K562 (cell line): ENCODE measurements around the gene LPXN. TPM values are rescaled to one million over a fixed set of nuclear protein-coding genes. Genes with fewer than 3 reads are reported as not detected.

Experiments used
- CHCHD3 ChIP-seq: fragments of 250-450 bp; sonication (Bioruptor Pico); IDR thresholded peaks from 2 replicates; pipeline ENCODE4 v2.1.2; 2022; ENCODE audit warnings: mild to moderate bottlenecking
- DPF2 ChIP-seq: fragments of 450-650 bp; IDR thresholded peaks from 2 replicates; pipeline ENCODE4 v1.6.1; 2016
- EGR1 ChIP-seq: fragments of 450-650 bp; conservative IDR thresholded peaks from 2 replicates; pipeline ENCODE4 v1.6.1; 2017; ENCODE audit warnings: mild to moderate bottlenecking
- ELF1 ChIP-seq: fragments of 200-800 bp; sonication (Bioruptor generic); IDR thresholded peaks from 2 replicates; pipeline ENCODE4 v1.6.1; 2016; ENCODE audit warnings: missing genetic modification characterization, missing compliant biosample characterization
- EP300 ChIP-seq: IDR thresholded peaks from 2 replicates; pipeline ENCODE4 v1.6.1; 2012; ENCODE audit warnings: low read length, improper control_type of control experiment
- ETV1 ChIP-seq: fragments of 450-650 bp; conservative IDR thresholded peaks from 2 replicates; pipeline ENCODE4 v1.6.1; 2016; ENCODE audit warnings: missing genetic modification characterization, control low read depth, low read depth, missing compliant biosample characterization
- FOSL1 ChIP-seq: fragments of 200-800 bp; sonication (Bioruptor generic); conservative IDR thresholded peaks from 2 replicates; pipeline ENCODE4 v1.6.1; 2016; ENCODE audit warnings: missing genetic modification characterization, missing compliant biosample characterization
- GABPB1 ChIP-seq: sonication (generic); formaldehyde crosslinking; IDR thresholded peaks from 2 replicates; pipeline ENCODE4 v1.8.0; 2022; ENCODE audit warnings: mild to moderate bottlenecking, missing genetic modification reagents
- HDAC8 ChIP-seq: fragments of 450-650 bp; IDR thresholded peaks from 2 replicates; pipeline ENCODE4 v1.6.1; 2016; ENCODE audit warnings: mild to moderate bottlenecking, missing genetic modification characterization, moderate library complexity, missing compliant biosample characterization
- HNRNPLL ChIP-seq: fragments of 200-400 bp; formaldehyde crosslinking; IDR thresholded peaks from 2 replicates; pipeline ENCODE4 v1.6.1; 2017; ENCODE audit warnings: low read length, low read depth, mild to moderate bottlenecking; ENCODE audit not compliant: poor library complexity, severe bottlenecking
- KDM5B ChIP-seq: fragments of 200-600 bp; sonication (generic); IDR thresholded peaks from 2 replicates; pipeline ENCODE4 v1.6.1; 2012; ENCODE audit warnings: low read depth, mild to moderate bottlenecking, moderate library complexity, low read length, control low read depth, inconsistent platforms; ENCODE audit not compliant: insufficient replicate concordance
- MLX ChIP-seq, 2 experiments: fragments of 450-650 bp in 1 of 2; sonication (generic) in 1 of 2; formaldehyde crosslinking; conservative IDR thresholded peaks; 2 replicates each; pipeline versions ENCODE4 v1.4.0 to v1.8.1; 2020 to 2022; ENCODE audit warnings: mild to moderate bottlenecking in 1 of 2, missing genetic modification reagents in 1 of 2
- SIX5 ChIP-seq, 2 experiments: IDR thresholded peaks; 2 replicates each; pipeline ENCODE4 v1.6.1; 2011; ENCODE audit warnings: low read length in 2 of 2, borderline replicate concordance in 1 of 2, low read depth in 1 of 2, mild to moderate bottlenecking in 1 of 2, moderate library complexity in 1 of 2; ENCODE audit not compliant: insufficient read depth in 1 of 2
- SMARCA4 ChIP-seq: fragments of 450-650 bp; IDR thresholded peaks from 2 replicates; pipeline ENCODE4 v1.6.1; 2016
- ZBTB12 ChIP-seq: fragments of 250-450 bp; sonication (Bioruptor Pico); IDR thresholded peaks from 2 replicates; pipeline ENCODE4 v1.4.0; 2020
- ZNF3 ChIP-seq: fragments of 250-450 bp; sonication (Bioruptor Pico); IDR thresholded peaks from 2 replicates; pipeline ENCODE4 v1.5.0; 2021; ENCODE audit warnings: mild to moderate bottlenecking, moderate library complexity
- ZNF589 ChIP-seq: fragments of 200-800 bp; sonication (Bioruptor generic); IDR thresholded peaks from 2 replicates; pipeline ENCODE4 v1.6.1; 2016; ENCODE audit warnings: low read depth, missing genetic modification characterization, missing compliant biosample characterization
- ZNF778 ChIP-seq: fragments of 450-650 bp; formaldehyde crosslinking; IDR thresholded peaks from 2 replicates; pipeline ENCODE4 v1.4.0; 2020; ENCODE audit warnings: mild to moderate bottlenecking, moderate library complexity
- polyA plus RNA-seq, 8 experiments: library from polyadenylated mRNA; depleted of rRNA in 4 of 8; stranded (reverse) in 5 of 8; unstranded in 3 of 8; fragments of >200 nt; fragmentation: Nextera tagmentation in 2 of 8; fragmentation: Illumina TruSeq in 1 of 8; extraction: Ambion mirVana in 2 of 8; extraction: Trizol in 1 of 8; gene quantifications; 2 replicates each; pipeline versions ENCODE4 v1.2.1 to v1.2.3, GENCODE V29; 2011 to 2014; ENCODE audit warnings: inconsistent platforms in 1 of 8, missing spikeins in 1 of 8
- total RNA-seq, 7 experiments: library from RNA; depleted of rRNA in 6 of 7; stranded (reverse); fragments of >200 nt in 6 of 7; fragmentation: Illumina TruSeq in 2 of 7; extraction: Trizol in 2 of 7; gene quantifications; 2 replicates each; pipeline versions ENCODE4 v1.2.1 to v1.2.3, GENCODE V29; 2011 to 2021; ENCODE audit warnings: low replicate concordance in 1 of 7
- TF ChIP-seq, protein P1 (sequence below), 2 experiments: fragments of 150-350 bp in 1 of 2; IDR thresholded peaks; 2 replicates each; pipeline ENCODE4 v1.6.1; 2012 to 2016; ENCODE audit warnings: low read depth in 2 of 2, low read length in 2 of 2, mild to moderate bottlenecking in 1 of 2, moderate library complexity in 1 of 2
- TF ChIP-seq, protein P2 (sequence below), 2 experiments: IDR thresholded peaks; 2 replicates each; pipeline ENCODE4 v1.6.1; 2011; ENCODE audit warnings: borderline replicate concordance in 1 of 2, control low read depth in 1 of 2, low read depth in 1 of 2, low read length in 1 of 2, mild to moderate bottlenecking in 1 of 2, mixed read lengths in 1 of 2, moderate library complexity in 1 of 2; ENCODE audit not compliant: insufficient read depth in 1 of 2, insufficient read length in 1 of 2, poor library complexity in 1 of 2, severe bottlenecking in 1 of 2; ENCODE audit errors: extremely low read depth in 1 of 2

Gene LPXN
- total and polyA plus RNA-seq, 9 of the 15 experiments (the other 6 are each of a cell fraction or from before 2014, with no cell fraction given), result 0.73 to 3.1 (median 2.0) TPM

GRCh38 chr11:58578136-58578634 is 2.5 kb upstream of the LPXN start (continued):
- TF ChIP-seq MLX (CRISPR knock-in tag; conservative IDR thresholded peaks at IDR 0.05) (no peak), HDAC8 (no peak), HNRNPLL (peak; percentile 16), ZNF778 (no peak), SIX5 (IDR thresholded peaks at IDR 0.05; ENCODE audit: borderline replicate concordance in 1 of 2, insufficient read depth in 1 of 2, low read depth in 1 of 2, low read length in 2 of 2) (peak; percentile 71 to 83; a peak in 3 of 4 replicates), ETV1 (tag) (peak; percentile 88; the same call in 1 of the 2 replicates), DPF2 (0 out of 2 replicates have a peak, but pooled peaks have one; percentile 12), SMARCA4 (0 out of 2 replicates have a peak, but pooled peaks have one; percentile 8), CHCHD3 (CRISPR knock-in tag) (no peak), ZBTB12 (CRISPR knock-in tag) (peak; percentile 63; the same call in 1 of the 2 replicates), FOSL1 (tag) (peak; percentile 85), ELF1 (tag) (peak; percentile 87), KDM5B (peak; percentile 51), EGR1 (peak; percentile 64), ZNF589 (CRISPR knock-in tag) (peak; percentile 58; the same call in 1 of the 2 replicates), EP300 (0 out of 2 replicates have a peak, but pooled peaks have one; percentile 33), GABPB1 (peak; percentile 91), ZNF3 (CRISPR knock-in tag) (no peak)
- TF ChIP-seq, protein P1, sequence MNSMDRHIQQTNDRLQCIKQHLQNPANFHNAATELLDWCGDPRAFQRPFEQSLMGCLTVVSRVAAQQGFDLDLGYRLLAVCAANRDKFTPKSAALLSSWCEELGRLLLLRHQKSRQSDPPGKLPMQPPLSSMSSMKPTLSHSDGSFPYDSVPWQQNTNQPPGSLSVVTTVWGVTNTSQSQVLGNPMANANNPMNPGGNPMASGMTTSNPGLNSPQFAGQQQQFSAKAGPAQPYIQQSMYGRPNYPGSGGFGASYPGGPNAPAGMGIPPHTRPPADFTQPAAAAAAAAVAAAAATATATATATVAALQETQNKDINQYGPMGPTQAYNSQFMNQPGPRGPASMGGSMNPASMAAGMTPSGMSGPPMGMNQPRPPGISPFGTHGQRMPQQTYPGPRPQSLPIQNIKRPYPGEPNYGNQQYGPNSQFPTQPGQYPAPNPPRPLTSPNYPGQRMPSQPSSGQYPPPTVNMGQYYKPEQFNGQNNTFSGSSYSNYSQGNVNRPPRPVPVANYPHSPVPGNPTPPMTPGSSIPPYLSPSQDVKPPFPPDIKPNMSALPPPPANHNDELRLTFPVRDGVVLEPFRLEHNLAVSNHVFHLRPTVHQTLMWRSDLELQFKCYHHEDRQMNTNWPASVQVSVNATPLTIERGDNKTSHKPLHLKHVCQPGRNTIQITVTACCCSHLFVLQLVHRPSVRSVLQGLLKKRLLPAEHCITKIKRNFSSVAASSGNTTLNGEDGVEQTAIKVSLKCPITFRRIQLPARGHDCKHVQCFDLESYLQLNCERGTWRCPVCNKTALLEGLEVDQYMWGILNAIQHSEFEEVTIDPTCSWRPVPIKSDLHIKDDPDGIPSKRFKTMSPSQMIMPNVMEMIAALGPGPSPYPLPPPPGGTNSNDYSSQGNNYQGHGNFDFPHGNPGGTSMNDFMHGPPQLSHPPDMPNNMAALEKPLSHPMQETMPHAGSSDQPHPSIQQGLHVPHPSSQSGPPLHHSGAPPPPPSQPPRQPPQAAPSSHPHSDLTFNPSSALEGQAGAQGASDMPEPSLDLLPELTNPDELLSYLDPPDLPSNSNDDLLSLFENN (IDR thresholded peaks at IDR 0.05; ENCODE audit: low read depth in 2 of 2, low read length in 2 of 2), result peak; percentile 10 to 16; a peak in 1 of 4 replicates
- TF ChIP-seq, protein P2, sequence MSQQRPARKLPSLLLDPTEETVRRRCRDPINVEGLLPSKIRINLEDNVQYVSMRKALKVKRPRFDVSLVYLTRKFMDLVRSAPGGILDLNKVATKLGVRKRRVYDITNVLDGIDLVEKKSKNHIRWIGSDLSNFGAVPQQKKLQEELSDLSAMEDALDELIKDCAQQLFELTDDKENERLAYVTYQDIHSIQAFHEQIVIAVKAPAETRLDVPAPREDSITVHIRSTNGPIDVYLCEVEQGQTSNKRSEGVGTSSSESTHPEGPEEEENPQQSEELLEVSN (IDR thresholded peaks at IDR 0.05; ENCODE audit: borderline replicate concordance in 1 of 2, extremely low read depth in 1 of 2, insufficient read depth in 1 of 2, insufficient read length in 1 of 2, low read depth in 1 of 2, low read length in 1 of 2, poor library complexity in 1 of 2, severe bottlenecking in 1 of 2), result peak; percentile 19 to 39
